Dermis microvascular lymphatic vessel endothelial cell (primary cell): ENCODE data around the gene KCTD18. TPM values are rescaled to one million over a fixed set of nuclear protein-coding genes. Genes with fewer than 3 reads are reported as not detected.

ENCODE experiments used
- DNase-seq, 2 donors: peaks; one replicate each; pipeline versions ENCODE4 v3.0.0 to v3.0.0-alpha.2; 2010; ENCODE audit warnings: low read depth in 2 of 2
- total RNA-seq: library from RNA; depleted of rRNA; stranded (reverse); fragments of >200 nt; gene quantifications from 2 replicates; pipeline ENCODE4 v1.2.1, GENCODE V29; 2014

The KCTD18 gene
- total RNA-seq, 1 donor from 2014 or later: 6.2 TPM

DNA sequence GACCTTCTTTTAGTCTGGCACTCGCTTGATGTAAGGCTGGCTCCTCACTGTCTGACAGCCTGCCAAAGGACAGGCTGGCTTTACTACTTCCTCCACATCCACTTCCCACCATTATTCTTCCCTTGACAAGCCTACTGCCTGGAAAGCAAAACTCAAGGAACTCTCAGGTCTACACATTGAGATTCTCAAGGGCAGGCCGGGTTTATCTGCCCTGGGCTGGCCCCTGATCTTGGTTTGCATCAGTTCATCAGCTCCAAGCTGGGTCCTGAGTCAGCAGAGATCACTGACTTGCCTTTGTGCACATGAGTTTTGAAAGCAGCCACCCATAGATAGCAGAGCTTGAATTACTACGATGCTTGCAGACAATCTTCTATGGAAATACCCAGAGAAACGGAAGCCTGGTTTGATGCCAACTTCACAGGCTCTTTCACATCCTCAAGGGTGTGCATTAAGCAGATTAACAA, 53.9 kb downstream of the KCTD18 start:
- no peak for DNase-seq

DNA sequence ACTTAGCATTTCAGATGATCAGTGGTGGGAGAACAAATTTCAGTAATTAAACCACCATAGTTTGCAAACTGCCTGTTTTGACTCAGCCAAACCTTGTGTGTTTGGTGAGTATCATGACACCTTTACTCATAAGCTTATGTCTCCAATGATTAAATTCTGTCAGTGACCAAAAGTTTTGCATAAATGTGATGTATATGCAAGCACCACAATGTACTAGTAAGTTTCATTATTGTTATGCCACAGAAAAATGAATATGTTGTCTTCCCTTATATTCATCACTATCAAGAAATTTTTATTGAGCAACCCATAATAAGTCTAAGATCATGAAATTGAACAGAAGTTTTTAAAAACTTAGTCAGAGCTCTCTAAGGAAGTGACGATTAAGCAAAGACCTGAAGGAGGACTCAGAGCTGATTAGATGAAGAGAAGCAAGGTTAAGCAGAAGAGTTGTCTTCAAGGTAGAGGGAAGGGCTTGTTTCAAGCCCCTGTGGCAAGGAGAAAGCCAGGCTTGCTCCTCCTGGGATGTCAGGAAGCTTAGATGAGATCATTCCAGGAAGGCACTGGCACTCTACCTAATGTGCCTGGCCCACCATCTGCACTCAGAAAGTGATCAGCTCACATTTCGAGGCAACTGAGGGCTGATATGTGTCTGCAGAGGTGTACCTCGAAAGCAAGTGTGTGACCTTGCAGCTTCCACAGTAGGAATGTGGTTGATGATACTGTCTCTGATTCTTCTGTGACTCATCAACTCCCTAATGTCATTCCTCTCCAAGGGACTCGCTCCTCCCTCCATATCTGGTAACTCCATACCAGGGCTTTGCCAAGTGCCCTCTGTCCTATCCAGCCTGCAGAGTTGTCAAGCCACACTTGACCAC, 54.7 kb downstream of the KCTD18 start:
- DNase-seq: no peak

DNA sequence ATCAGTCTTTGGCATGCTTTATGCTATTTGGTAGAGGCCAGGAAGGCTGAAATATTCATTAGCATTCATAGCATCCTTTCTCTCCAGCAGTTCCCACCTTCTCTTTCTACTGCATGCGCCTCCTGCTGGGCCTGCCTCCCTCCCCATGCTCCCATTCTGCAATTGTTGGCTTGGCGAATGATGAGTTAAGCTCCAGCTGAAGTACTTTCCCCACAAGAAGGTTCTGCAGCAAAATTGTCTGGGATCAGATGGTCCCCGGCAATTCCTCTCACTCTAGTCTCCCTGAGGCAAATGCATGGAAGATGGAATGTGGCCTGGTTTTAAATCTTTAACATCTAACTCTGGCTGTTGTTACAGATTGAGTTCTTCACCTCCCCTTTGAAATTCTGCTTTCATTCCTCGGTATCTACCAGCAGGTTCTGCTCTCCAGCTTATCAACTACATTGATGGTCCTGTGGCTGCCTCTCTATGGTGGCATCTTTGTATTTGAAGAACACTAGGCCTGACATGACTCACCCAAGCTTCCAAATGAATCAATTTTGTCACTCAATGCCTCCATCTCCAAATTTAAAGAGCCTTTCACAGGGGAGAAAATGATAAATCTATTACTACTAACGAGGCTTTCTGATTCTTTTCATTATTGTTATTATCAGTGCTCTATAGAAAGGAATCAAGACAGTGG, 55.9 kb downstream of the KCTD18 start:
- no peak for DNase-seq

DNA sequence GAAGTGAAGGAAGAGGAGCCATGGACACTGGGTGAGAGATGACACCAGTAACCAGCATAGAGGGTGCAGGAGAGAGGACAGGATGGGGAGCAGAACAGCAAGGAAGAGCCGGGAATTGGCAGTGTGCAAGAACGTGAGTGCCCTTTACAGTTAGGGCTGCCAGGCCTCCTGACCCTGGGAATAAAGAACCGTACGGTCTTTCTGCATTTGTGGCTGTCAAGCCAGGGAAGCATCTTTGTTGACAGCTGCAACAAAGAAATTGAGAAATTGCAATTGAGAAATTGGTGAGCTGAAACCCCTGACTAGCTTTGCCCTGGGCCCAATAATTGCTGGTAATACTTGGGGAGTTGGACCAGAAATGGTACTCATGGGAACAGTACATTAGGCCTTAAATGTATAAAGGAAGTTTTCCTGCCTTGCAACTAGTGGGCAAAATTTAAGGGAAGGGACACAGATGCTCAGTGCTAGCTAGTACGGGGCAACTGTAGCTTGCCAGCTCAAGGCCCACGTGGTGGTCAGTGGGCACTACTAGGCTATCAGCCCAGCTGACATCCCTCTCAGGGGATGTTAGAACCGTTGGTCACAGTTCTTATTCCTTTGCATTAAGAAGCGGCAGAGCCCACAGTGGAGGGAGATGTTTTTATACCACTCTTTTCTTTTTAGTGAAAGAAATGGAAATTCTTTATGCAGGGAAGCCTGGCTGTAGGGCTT, 56.6 kb downstream of the KCTD18 start:
- no peak for DNase-seq

DNA sequence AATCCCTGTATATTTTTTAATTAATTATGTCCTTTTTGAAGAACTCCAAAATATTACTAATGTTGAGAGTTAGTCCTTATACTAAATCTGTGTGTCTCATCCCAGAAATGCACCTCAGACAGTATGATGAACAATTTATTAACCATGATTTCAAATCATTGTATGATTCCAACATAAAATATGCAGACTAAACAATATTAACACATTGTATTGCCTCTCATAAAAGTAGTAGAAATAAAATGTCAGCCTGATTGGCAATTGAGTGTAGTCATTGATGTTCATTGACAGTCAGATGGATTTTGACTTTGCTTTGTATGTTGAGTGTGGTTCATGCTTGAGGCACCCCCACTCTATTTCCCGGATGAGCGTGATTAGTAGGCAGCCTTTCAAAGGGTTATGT, 57.5 kb downstream of the KCTD18 start:
- no peak for DNase-seq

DNA sequence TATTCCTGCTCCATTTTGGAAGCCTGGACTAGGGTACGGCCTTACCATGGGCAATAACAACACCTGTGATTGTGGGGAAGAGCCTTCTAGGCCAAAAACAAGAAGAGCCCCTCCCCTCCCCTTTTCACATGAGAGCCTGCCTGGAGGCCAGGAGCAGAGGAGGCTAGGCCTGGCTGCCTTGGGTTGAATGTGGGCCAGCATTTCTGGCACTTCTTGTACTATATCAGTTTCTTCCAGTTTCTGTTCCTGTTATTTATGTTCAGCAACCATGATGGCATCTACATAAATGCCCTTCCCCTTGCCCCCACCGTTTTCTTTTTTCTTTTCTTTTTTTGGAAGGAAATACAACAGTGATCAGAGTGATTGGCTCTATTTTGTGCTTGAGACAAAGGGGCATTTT, 58.4 kb downstream of the KCTD18 start:
- no peak for DNase-seq

DNA sequence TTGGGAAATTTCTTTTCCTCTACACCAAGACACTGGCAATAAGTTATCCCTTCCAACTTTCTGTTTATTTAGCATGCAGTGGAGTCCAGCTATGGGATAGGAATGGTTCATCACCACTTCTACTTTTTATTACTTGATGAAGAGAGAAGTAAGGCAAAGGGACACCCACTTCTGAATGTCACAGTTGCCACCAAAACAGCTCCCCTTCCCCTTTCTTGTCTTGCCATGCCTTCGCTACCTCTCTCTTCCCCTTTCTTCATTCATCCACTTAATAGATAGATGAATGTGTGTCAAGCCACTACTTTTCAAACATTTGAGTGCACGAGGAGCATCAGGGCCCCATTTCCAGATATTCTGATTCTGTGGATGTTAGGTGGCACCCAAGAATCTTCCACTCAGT, 59.6 kb downstream of the KCTD18 start:
- no peak for DNase-seq

DNA sequence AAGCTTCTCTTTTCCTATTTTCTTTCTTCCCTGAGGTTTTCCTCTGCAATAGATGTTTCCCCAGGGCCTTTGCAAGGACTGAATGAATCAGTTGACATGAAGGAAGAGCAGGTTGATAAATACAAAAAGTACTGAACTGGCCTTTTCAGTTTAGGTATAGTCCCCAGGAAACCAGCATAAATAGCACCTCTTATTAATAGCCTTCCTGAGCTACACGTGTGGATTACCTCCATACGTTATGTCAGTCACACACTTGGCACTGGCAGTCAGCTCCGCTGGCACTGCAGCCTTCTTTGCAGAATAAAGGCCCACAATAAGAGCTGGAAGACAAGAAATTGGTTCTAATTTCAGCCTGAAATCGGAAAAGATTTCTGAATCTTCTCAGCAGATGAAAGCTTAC, 60.7 kb downstream of the KCTD18 start:
- no peak for DNase-seq

DNA sequence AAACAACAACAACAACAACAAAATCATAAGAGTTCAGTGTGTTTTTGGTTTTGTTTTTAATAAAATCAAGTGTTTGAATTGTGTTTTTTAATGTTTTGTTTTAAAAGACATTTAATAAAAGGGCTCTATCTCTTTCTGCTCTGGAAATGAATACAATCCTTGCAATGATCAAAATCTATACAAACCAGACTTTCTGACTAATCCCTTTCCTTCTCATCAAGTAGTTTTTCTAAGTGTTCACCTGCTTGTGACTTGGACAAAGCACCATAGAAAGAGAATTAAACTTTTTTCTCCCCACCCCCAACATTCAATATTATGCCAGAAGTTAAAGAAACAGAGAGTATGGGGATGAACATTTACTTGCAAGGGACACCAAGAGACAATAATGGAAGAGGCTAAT, 61.4 kb downstream of the KCTD18 start:
- no peak for DNase-seq

DNA sequence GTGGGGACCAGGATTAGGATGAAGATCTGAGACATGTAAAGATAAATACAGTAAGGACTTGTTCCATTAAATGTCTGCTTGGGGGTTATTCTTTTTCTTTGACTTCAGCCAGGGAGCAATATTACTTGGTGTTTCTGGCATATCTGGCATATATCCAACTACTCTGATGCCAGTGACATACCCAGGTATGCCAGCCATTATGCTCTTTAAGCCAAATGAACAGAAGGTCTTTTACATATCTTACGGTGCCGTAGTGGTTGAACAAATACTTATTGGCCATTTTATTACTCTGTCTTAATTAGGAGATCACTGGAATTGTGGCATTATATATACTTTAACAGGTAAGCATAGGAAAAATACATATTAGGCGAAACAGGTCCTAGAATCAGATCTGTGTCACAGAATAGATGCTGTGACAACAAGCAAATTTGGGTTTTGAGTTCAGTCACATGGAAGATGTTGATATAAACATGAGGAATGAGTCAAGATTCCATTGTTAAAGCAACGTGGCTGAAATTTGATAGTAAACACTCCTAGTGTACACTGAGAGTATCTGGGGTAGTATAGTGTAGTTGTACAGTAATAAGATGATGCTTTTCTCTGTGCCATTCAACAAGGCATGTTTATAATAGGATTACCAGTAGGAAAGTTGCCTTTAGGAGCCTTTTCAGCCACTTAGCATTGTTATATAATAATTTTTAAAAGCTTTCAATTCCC, 62.6 kb downstream of the KCTD18 start:
- no peak for DNase-seq

DNA sequence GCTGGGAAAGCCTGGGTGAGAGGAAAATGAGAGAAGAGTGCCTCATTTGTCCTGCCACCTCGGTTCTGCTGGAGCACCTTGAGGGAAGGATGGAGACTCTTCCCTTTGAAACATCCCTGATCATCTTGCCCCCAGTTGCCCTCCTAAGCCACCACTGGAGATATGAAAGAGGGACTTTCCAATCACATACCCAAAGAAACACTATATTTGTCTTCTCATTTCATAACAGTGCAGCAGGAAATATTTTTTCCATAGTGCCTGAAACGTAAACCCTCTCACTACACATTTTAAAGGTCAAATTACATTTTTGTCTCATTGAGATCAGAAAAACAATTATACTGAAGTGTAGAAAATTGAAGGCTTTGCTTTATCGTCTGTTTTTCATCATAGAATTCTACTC, 63.3 kb downstream of the KCTD18 start:
- DNase-seq: no peak

DNA sequence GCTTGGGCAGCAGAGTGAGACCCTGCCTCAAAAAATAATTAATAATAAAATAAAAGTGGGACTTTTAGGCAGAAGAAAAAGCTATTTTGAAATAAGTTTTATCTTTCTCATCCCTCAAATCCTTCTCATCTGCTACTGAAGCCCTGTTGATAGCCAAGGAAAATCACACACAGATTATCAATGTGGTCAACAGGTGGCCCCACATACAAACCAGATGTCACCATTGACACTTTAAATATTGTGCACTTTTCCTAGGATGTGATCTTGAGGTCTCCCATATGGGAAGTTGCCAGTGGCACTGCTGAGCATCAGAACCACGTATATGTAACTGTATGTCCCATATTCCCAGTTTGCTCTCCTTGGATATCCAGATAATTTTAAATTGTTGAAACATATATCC, 64.6 kb downstream of the KCTD18 start:
- DNase-seq: no peak

DNA sequence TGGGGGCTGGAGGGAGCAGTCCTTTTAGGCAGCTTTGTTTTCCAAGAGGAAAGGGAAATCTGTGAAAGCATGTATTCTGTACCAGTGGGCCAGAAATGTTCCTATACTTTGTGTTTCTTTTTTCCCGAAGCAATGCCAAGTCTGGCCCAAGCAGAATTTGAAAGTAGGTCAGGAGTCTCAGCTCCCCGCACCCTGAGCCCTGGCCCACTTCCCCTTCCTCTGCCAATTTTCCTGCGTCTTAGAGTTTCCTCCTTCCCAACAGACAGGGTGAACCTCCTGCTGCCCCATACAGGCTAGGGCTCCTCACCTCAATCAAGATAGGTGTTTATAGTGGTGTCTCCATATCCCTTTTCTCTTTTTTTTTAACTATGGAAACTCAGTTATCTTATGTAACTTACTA, 65.3 kb downstream of the KCTD18 start:
- no peak for DNase-seq

DNA sequence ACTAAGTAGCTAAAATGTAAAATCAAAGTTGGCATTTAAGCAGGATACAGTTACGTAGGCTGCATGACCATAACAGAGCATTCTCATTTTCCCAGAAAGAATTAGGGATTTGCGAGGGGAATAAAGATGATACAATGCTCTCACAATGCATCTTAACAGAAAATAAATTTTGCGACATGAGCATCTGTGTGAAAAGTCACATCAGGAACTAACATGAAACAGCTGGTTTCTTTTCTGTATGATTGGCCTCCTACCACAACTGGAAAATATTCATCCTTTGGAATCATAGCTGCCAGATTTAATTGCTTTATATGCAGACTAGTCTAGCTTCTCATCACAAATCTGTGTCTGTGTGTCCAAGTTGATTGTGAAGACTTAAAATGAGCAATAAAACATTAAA, 66.0 kb downstream of the KCTD18 start:
- DNase-seq: no peak

DNA sequence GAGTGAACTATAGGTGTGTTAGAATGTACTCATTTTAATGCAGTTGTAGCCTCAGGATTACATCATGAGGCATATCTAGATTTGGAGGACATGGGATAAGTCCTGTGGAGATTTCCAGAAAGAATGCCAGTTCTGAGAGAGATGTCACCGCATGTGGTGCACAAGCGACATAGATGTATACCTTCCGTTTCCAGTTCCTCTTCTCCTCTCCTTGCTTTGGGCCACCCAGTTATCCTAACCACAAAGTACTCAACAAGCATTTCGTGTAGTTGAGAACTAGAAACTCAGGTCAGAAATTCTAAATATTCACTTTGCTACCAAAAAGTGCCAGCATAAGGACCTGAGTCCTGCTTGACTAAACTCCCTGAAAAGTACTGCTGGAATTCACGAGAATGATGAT, 66.5 kb downstream of the KCTD18 start:
- no peak for DNase-seq

DNA sequence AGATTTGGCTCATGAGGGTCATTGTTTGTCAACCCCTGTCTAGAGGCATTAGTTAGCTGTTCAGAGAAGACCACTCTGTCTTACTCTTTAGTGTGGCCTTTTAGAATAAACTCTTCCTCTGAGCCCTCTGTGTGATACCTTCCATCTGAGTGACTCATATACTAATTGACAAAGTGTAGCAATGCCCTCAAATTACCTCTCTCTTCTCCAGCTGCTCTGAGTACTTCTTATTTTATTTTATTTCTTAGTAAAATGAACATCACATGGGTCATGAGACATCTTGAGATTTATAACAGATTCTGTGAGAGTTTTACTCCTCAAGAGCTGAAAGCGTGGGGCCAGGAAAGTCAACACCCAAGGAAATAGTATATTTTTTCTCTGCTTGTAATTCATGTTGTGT, 67.4 kb downstream of the KCTD18 start:
- DNase-seq: no peak

DNA sequence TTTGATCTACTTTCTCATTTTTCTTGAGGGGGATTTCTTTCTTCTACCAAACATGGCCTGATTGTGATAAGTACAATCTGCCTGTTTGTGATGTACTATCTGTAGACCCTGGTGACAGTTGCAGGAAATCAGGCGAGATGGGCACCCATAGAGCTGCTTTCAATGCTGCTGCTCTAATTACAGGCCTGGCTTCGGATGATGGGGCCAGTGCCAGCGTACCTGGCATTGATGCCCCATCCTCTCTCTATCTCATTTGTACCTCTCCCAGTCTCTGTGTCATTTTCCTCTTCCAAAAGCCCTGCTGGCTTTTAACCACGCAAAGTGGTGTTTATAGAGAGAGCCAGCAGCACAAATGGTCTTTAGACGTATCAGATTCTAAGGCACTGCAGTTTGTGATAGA, 69.9 kb downstream of the KCTD18 start:
- no peak for DNase-seq

Other genes starting within 250 kb of the KCTD18 start
- gene SPATS2L, start 203.4 kb downstream of the KCTD18 start, total RNA-seq: 9.4 and 11.1 TPM in 2 replicates
- 2.0 and 4.7 TPM in 2 replicates for gene SGO2, start 16.1 kb upstream of the KCTD18 start, total RNA-seq
- 0.76 and 5.4 TPM in 2 replicates for gene AOX1, start 75.9 kb upstream of the KCTD18 start, total RNA-seq